ENCODE measurements around the gene ABCA5. TPM values are rescaled to one million over a fixed set of nuclear protein-coding genes. Genes with fewer than 3 reads are reported as not detected.

The ABCA5 gene
- total and polyA plus RNA-seq, 2 of the 13 experiments (the other 11 are each of a cell fraction or from before 2014, with no cell fraction given): 9.7 to 10.1 TPM

DNA sequence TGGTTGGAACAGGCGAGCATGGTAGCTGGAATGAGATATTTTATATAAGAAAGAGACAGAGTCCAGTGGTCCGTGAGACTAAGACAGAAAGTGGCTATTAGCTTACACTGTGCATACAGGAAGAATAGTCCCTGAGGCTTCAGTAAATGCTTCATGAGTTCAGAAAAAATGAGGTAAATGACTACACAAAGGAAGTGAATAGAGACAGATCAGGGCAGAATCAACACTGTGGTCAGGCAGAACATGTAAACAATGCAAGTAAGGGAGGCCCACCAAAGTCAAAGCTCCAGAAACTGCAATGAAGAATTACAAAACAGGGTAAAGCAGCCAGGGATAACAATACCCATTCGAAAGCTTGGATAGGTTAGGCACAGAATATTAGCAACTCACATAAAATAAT lies 103.1 kb downstream of the ABCA5 start (continued):
- TF ChIP-seq, protein P1, sequence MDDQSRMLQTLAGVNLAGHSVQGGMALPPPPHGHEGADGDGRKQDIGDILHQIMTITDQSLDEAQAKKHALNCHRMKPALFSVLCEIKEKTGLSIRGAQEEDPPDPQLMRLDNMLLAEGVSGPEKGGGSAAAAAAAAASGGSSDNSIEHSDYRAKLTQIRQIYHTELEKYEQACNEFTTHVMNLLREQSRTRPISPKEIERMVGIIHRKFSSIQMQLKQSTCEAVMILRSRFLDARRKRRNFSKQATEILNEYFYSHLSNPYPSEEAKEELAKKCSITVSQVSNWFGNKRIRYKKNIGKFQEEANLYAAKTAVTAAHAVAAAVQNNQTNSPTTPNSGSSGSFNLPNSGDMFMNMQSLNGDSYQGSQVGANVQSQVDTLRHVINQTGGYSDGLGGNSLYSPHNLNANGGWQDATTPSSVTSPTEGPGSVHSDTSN (CRISPR knock-in tag; IDR thresholded peaks at IDR 0.05; ENCODE audit: borderline replicate concordance): no peak
- TF ChIP-seq NCOA2 (CRISPR knock-in tag; IDR thresholded peaks at IDR 0.05) (no peak; the same call in 1 of the 2 replicates), ZZZ3 (CRISPR knock-in tag; IDR thresholded peaks at IDR 0.05; ENCODE audit: borderline replicate concordance) (no peak), ZNF501 (CRISPR knock-in tag; IDR thresholded peaks at IDR 0.05) (no peak), ZNF446 (CRISPR knock-in tag; IDR thresholded peaks at IDR 0.05) (no peak), CBX5 (CRISPR knock-in tag; IDR thresholded peaks at IDR 0.05; ENCODE audit: borderline replicate concordance) (no peak), HOXA9 (CRISPR knock-in tag; IDR thresholded peaks at IDR 0.05; ENCODE audit: borderline replicate concordance) (no peak), ZBTB8A (CRISPR knock-in tag; IDR thresholded peaks at IDR 0.05; ENCODE audit: borderline replicate concordance, low read depth) (no peak), KAT7 (CRISPR knock-in tag; IDR thresholded peaks at IDR 0.05; ENCODE audit: borderline replicate concordance) (no peak), ZNF563 (CRISPR knock-in tag; IDR thresholded peaks at IDR 0.05) (no peak), ZSCAN20 (CRISPR knock-in tag; IDR thresholded peaks at IDR 0.05; ENCODE audit: borderline replicate concordance) (no peak), SOX5 (CRISPR knock-in tag; IDR thresholded peaks at IDR 0.05; ENCODE audit: borderline replicate concordance) (peak; percentile 90), ZKSCAN5 (CRISPR knock-in tag; IDR thresholded peaks at IDR 0.05) (no peak), FOXO1 (CRISPR knock-in tag; IDR thresholded peaks at IDR 0.05) (no peak), ZNF589 (CRISPR knock-in tag; conservative IDR thresholded peaks at IDR 0.05) (no peak), BRD4 (CRISPR knock-in tag; IDR thresholded peaks at IDR 0.05) (no peak), ELF4 (CRISPR knock-in tag; IDR thresholded peaks at IDR 0.05; ENCODE audit: borderline replicate concordance) (no peak), XRCC5 (optimal IDR thresholded peaks at IDR 0.05; ENCODE audit: low read length) (no peak), PAWR (CRISPR knock-in tag; IDR thresholded peaks at IDR 0.05; ENCODE audit: borderline replicate concordance) (no peak), SRSF9 (IDR thresholded peaks at IDR 0.05; ENCODE audit: borderline replicate concordance, insufficient read depth, low read depth, low read length, poor library complexity, severe bottlenecking) (no peak), MED13 (CRISPR knock-in tag; IDR thresholded peaks at IDR 0.05) (no peak), ZNF816 (CRISPR knock-in tag; IDR thresholded peaks at IDR 0.05; ENCODE audit: borderline replicate concordance) (0 out of 2 replicates have a peak, but pooled peaks have one; percentile 19)
- TF ChIP-seq, protein P2, sequence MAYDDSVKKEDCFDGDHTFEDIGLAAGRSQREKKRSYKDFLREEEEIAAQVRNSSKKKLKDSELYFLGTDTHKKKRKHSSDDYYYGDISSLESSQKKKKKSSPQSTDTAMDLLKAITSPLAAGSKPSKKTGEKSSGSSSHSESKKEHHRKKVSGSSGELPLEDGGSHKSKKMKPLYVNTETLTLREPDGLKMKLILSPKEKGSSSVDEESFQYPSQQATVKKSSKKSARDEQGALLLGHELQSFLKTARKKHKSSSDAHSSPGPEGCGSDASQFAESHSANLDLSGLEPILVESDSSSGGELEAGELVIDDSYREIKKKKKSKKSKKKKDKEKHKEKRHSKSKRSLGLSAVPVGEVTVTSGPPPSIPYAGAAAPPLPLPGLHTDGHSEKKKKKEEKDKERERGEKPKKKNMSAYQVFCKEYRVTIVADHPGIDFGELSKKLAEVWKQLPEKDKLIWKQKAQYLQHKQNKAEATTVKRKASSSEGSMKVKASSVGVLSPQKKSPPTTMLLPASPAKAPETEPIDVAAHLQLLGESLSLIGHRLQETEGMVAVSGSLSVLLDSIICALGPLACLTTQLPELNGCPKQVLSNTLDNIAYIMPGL (CRISPR knock-in tag; IDR thresholded peaks at IDR 0.05; ENCODE audit: borderline replicate concordance in 1 of 2, low read depth in 1 of 2): no peak
- TF ChIP-seq, protein P3, sequence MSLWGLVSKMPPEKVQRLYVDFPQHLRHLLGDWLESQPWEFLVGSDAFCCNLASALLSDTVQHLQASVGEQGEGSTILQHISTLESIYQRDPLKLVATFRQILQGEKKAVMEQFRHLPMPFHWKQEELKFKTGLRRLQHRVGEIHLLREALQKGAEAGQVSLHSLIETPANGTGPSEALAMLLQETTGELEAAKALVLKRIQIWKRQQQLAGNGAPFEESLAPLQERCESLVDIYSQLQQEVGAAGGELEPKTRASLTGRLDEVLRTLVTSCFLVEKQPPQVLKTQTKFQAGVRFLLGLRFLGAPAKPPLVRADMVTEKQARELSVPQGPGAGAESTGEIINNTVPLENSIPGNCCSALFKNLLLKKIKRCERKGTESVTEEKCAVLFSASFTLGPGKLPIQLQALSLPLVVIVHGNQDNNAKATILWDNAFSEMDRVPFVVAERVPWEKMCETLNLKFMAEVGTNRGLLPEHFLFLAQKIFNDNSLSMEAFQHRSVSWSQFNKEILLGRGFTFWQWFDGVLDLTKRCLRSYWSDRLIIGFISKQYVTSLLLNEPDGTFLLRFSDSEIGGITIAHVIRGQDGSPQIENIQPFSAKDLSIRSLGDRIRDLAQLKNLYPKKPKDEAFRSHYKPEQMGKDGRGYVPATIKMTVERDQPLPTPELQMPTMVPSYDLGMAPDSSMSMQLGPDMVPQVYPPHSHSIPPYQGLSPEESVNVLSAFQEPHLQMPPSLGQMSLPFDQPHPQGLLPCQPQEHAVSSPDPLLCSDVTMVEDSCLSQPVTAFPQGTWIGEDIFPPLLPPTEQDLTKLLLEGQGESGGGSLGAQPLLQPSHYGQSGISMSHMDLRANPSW (CRISPR knock-in tag; IDR thresholded peaks at IDR 0.05; ENCODE audit: borderline replicate concordance): no peak
- TF ChIP-seq, protein P4, sequence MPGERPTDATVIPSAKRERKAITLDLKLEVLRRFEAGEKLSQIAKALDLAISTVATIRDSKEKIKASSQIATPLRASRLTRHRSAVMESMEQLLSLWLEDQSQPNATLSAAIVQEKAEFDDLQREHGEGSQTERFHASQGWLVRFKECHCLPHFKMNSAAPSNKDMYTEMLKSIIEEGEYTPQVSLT (CRISPR knock-in tag; IDR thresholded peaks at IDR 0.05; ENCODE audit: borderline replicate concordance, low read depth): no peak
